OCI-LY1 (cell line): Measurements from ENCODE around the gene TFEC.

Experiments used
- CTCF ChIP-seq: fragments of 200-600 bp; sonication (generic), shearing (Covaris generic); IDR thresholded peaks from 2 replicates; pipeline ENCODE4 v1.5.1; 2017; ENCODE audit warnings: mild to moderate bottlenecking, antibody characterized with exemption, low read length, moderate library complexity, mixed read lengths
- EZH2 ChIP-seq: fragments of 200-600 bp; sonication (generic), shearing (Covaris generic); IDR thresholded peaks from 2 replicates; pipeline ENCODE4 v1.8.0; 2017; ENCODE audit warnings: borderline replicate concordance, mixed run types, mild to moderate bottlenecking, antibody characterized with exemption, low read length, moderate library complexity, mixed read lengths

- TF ChIP-seq CTCF = no peak
- TF ChIP-seq EZH2 = no peak
Measured at GRCh38 chr7:116071629-116072028, 41.1 kb upstream of the TFEC start.
